ENCODE data around the gene EFCAB8.

- TF ChIP-seq CTCF (IDR thresholded peaks at IDR 0.05 in 4 of 5, conservative IDR thresholded peaks at IDR 0.05 in 1 of 5) (no peak), POLR2A (IDR thresholded peaks at IDR 0.05) (no peak)
Measured at GRCh38 chr20:32960222-32960518, 101.4 kb downstream of the EFCAB8 start.

Data from gastrocnemius medialis (tissue), 4 donors.